Natural killer cell treated with Interleukin-12 subunit alpha and Interleukin-12 subunit beta and Interleukin-15 and Interleukin-18, amount 100 ng/mL, for 72 hours (primary cell): ENCODE results near the gene CCIN. TPM values are rescaled to one million over a fixed set of nuclear protein-coding genes. Genes with fewer than 3 reads are reported as not detected.

Source experiments
- ATAC-seq, 2 donors: fragments of 150-1000 bp; cut with Tn5 transposase in 1 of 2; sonication (Bioruptor Pico), chemical (Tn5 transposase) in 1 of 2; 2 replicates each; pipeline ENCODE4 v1.10.0; 2021
- DNase-seq: peaks from one replicate; pipeline ENCODE4 v3.0.0; 2022; ENCODE audit warnings: low spot score
- H3K27ac Mint-ChIP-seq, 2 donors: 1 replicate in 1 of 2; 2 replicates in 1 of 2; pipeline ENCODE4 v1.8.0; 2022; ENCODE audit warnings: mixed read lengths in 2 of 2, mild to moderate bottlenecking in 1 of 2, moderate library complexity in 1 of 2
- H3K27me3 Mint-ChIP-seq, 2 donors: 1 replicate in 1 of 2; 2 replicates in 1 of 2; pipeline ENCODE4 v1.8.0; 2022; ENCODE audit warnings: mixed read lengths in 2 of 2
- H3K36me3 Mint-ChIP-seq: one replicate; pipeline ENCODE4 v1.8.0; 2022; ENCODE audit warnings: mixed read lengths
- H3K4me1 Mint-ChIP-seq, 2 donors: 1 replicate in 1 of 2; 2 replicates in 1 of 2; pipeline ENCODE4 v1.8.0; 2022; ENCODE audit warnings: low read depth in 2 of 2, mixed read lengths in 2 of 2, mild to moderate bottlenecking in 1 of 2
- H3K4me3 Mint-ChIP-seq: one replicate; pipeline ENCODE4 v1.8.0; 2022; ENCODE audit warnings: mixed read lengths
- H3K9me3 Mint-ChIP-seq: 2 replicates; pipeline ENCODE4 v1.8.0; 2022; ENCODE audit warnings: mixed read lengths
- total RNA-seq, 2 donors: library from RNA; stranded (reverse); gene quantifications; one replicate each; pipeline ENCODE4 v1.2.3, GENCODE V29; 2022

Gene CCIN
- total RNA-seq, 2 donors from 2014 or later, result 0.19 TPM; not detected in 1

GRCh38 chr9:36145970-36146369, 23.2 kb upstream of the CCIN start:
- Mint-ChIP-seq H3K9me3 (peaks cover 4% of the 10 kb centered on the region), H3K27me3 (no peaks in the 10 kb centered on the region), H3K36me3 (peaks cover 15% of the 10 kb centered on the region), H3K27ac (peak overlapping the region in 1 of 2 donors; percentile 90), H3K4me1 (peaks cover 70 to 77% of the 10 kb centered on the region in 2 donors), H3K4me3 (peak overlapping the region; percentile 92)
- ATAC-seq, result no peak
- no peak for DNase-seq

GRCh38 chr9:36146651-36147050, 22.5 kb upstream of the CCIN start:
- DNase-seq (no peak), ATAC-seq (no peak)
- Mint-ChIP-seq H3K4me1 (peaks cover 72 to 78% of the 10 kb centered on the region in 2 donors), H3K4me3 (no peak overlapping the region), H3K27ac (no peak overlapping the region), H3K36me3 (peaks cover 15% of the 10 kb centered on the region), H3K9me3 (peaks cover 4% of the 10 kb centered on the region), H3K27me3 (no peaks in the 10 kb centered on the region)

- peak overlapping the region; percentile 29 for H3K4me3 Mint-ChIP-seq
- H3K9me3 Mint-ChIP-seq, result peaks cover 4% of the 10 kb centered on the region
- peaks cover 68 to 76% of the 10 kb centered on the region in 2 donors for H3K4me1 Mint-ChIP-seq
- peaks cover 15% of the 10 kb centered on the region for H3K36me3 Mint-ChIP-seq
- ATAC-seq, result no peak
- DNase-seq, result no peak
- H3K27me3 Mint-ChIP-seq, result no peaks in the 10 kb centered on the region
- peak overlapping the region in 1 of 2 donors; percentile 24 for H3K27ac Mint-ChIP-seq
Observed at GRCh38 chr9:36147441-36148175, 21.6 kb upstream of the CCIN start.

- H3K4me1 Mint-ChIP-seq, result peaks cover 64 to 72% of the 10 kb centered on the region in 2 donors
- ATAC-seq (peak; percentile 72 to 78), DNase-seq (peak; percentile 85)
- H3K36me3 Mint-ChIP-seq, result peaks cover 15% of the 10 kb centered on the region
- peaks cover 4% of the 10 kb centered on the region for H3K9me3 Mint-ChIP-seq
- H3K27me3 Mint-ChIP-seq, result no peaks in the 10 kb centered on the region
- H3K27ac Mint-ChIP-seq, result peak overlapping the region in 1 of 2 donors; percentile 10
- peak overlapping the region; percentile 8 for H3K4me3 Mint-ChIP-seq
Observed at GRCh38 chr9:36148311-36149051, 20.7 kb upstream of the CCIN start.

- ATAC-seq, result no peak
- peaks cover 59 to 69% of the 10 kb centered on the region in 2 donors for H3K4me1 Mint-ChIP-seq
- peaks cover 17% of the 10 kb centered on the region for H3K36me3 Mint-ChIP-seq
- H3K4me3 Mint-ChIP-seq, result peak overlapping the region; percentile 8
- peaks cover 4% of the 10 kb centered on the region for H3K9me3 Mint-ChIP-seq
- no peak for DNase-seq
- H3K27ac Mint-ChIP-seq, result peak overlapping the region in 1 of 2 donors; percentile 10
- no peaks in the 10 kb centered on the region for H3K27me3 Mint-ChIP-seq
Observed at GRCh38 chr9:36149197-36149596, 20.0 kb upstream of the CCIN start.

- no peak for ATAC-seq
- peaks cover 14% of the 10 kb centered on the region for H3K36me3 Mint-ChIP-seq
- peaks cover 47 to 60% of the 10 kb centered on the region in 2 donors for H3K4me1 Mint-ChIP-seq
Observed at GRCh38 chr9:36150574-36151315, 18.4 kb upstream of the CCIN start.

GRCh38 chr9:36151316-36152210, 17.6 kb upstream of the CCIN start:
- H3K27ac Mint-ChIP-seq, result peak overlapping the region; percentile 89 to 92
- no peaks in the 10 kb centered on the region for H3K9me3 Mint-ChIP-seq
- ATAC-seq, result peak; percentile 94 to 96
- peak overlapping the region; percentile 83 for H3K4me3 Mint-ChIP-seq
- no peaks in the 10 kb centered on the region for H3K27me3 Mint-ChIP-seq
- peaks cover 7% of the 10 kb centered on the region for H3K36me3 Mint-ChIP-seq
- peaks cover 41 to 52% of the 10 kb centered on the region in 2 donors for H3K4me1 Mint-ChIP-seq
- DNase-seq, result peak; percentile 95

More at GRCh38 chr9:36150574-36151315, 18.4 kb upstream of the CCIN start:
- no peaks in the 10 kb centered on the region for H3K27me3 Mint-ChIP-seq
- DNase-seq, result no peak
- H3K27ac Mint-ChIP-seq, result peak overlapping the region; percentile 89 to 92
- H3K4me3 Mint-ChIP-seq, result peak overlapping the region; percentile 83
- no peaks in the 10 kb centered on the region for H3K9me3 Mint-ChIP-seq

GRCh38 chr9:36152741-36153438, 16.3 kb upstream of the CCIN start:
- H3K4me1 Mint-ChIP-seq, result peaks cover 31 to 42% of the 10 kb centered on the region in 2 donors
- H3K27ac Mint-ChIP-seq, result peak overlapping the region; percentile 59 to 72
- H3K9me3 Mint-ChIP-seq, result no peaks in the 10 kb centered on the region
- peak overlapping the region; percentile 67 for H3K4me3 Mint-ChIP-seq
- ATAC-seq (no peak), DNase-seq (no peak)
- peaks cover 6% of the 10 kb centered on the region for H3K36me3 Mint-ChIP-seq
- H3K27me3 Mint-ChIP-seq, result no peaks in the 10 kb centered on the region

- peaks cover 35 to 39% of the 10 kb centered on the region in 2 donors for H3K4me1 Mint-ChIP-seq
- DNase-seq, result no peak
- peak overlapping the region; percentile 67 for H3K4me3 Mint-ChIP-seq
- H3K27me3 Mint-ChIP-seq, result no peaks in the 10 kb centered on the region
- no peaks in the 10 kb centered on the region for H3K9me3 Mint-ChIP-seq
- ATAC-seq, result no peak
- H3K36me3 Mint-ChIP-seq, result peaks cover 6% of the 10 kb centered on the region
- peak overlapping the region; percentile 59 to 72 for H3K27ac Mint-ChIP-seq
Observed at GRCh38 chr9:36153746-36154145, 15.4 kb upstream of the CCIN start.

GRCh38 chr9:36154331-36154952, 14.7 kb upstream of the CCIN start:
- Mint-ChIP-seq H3K27ac (peak overlapping the region; percentile 43), H3K4me3 (peak overlapping the region; percentile 11), H3K36me3 (peaks cover 6% of the 10 kb centered on the region), H3K4me1 (peaks cover 37 to 46% of the 10 kb centered on the region in 2 donors), H3K27me3 (no peaks in the 10 kb centered on the region), H3K9me3 (no peaks in the 10 kb centered on the region)
- no peak for DNase-seq
- no peak for ATAC-seq

GRCh38 chr9:36156116-36156515, 13.1 kb upstream of the CCIN start:
- Mint-ChIP-seq H3K36me3 (peaks cover 6% of the 10 kb centered on the region), H3K27me3 (no peaks in the 10 kb centered on the region), H3K9me3 (no peaks in the 10 kb centered on the region)

GRCh38 chr9:36158122-36158521, 11.1 kb upstream of the CCIN start:
- DNase-seq (no peak), ATAC-seq (no peak)
- H3K27ac Mint-ChIP-seq, result peak overlapping the region in 1 of 2 donors; percentile 28
- peaks cover 20 to 27% of the 10 kb centered on the region in 2 donors for H3K4me1 Mint-ChIP-seq
- no peak overlapping the region for H3K4me3 Mint-ChIP-seq
- no peaks in the 10 kb centered on the region for H3K9me3 Mint-ChIP-seq
- no peaks in the 10 kb centered on the region for H3K27me3 Mint-ChIP-seq
- peaks cover 6% of the 10 kb centered on the region for H3K36me3 Mint-ChIP-seq

More at GRCh38 chr9:36156116-36156515, 13.1 kb upstream of the CCIN start:
- no peak overlapping the region for H3K27ac Mint-ChIP-seq
- no peak for DNase-seq
- ATAC-seq, result no peak
- no peak overlapping the region for H3K4me3 Mint-ChIP-seq
- peaks cover 31 to 37% of the 10 kb centered on the region in 2 donors for H3K4me1 Mint-ChIP-seq
